HEK293 (cell line): ENCODE measurements around the gene ZSWIM6.

Source experiments
- CTCF ChIA-PET: fragments of 350-600 bp; formaldehyde crosslinking; extraction: SDS; loops from one replicate; lab custom pipeline; 2021; ENCODE audit warnings: antibody characterized with exemption; lab: Yijun Ruan, JAX
- POLR2A ChIA-PET: fragments of 300-600 bp; formaldehyde crosslinking; extraction: SDS; loops from one replicate; lab custom pipeline; 2020; ENCODE audit warnings: antibody characterized with exemption, inconsistent platforms; lab: Yijun Ruan, JAX
- H3K27ac ChIP-seq: fragments of 200-500 bp; sonication (Bioruptor generic); 2 replicates; pipeline ENCODE4 v1.5.1; 2014; ENCODE audit warnings: low read depth, low read length, control low read depth, inconsistent platforms; ENCODE audit errors: extremely low read depth
- H3K36me3 ChIP-seq, 2 experiments: fragments of 200-500 bp in 1 of 2; sonication (Bioruptor generic) in 1 of 2; 1 replicate in 1 of 2; 2 replicates in 1 of 2; pipeline ENCODE4 v1.5.1; 2014 to 2017; ENCODE audit warnings: inconsistent platforms in 2 of 2, low read length in 2 of 2; ENCODE audit not compliant: control insufficient read depth in 2 of 2, insufficient read depth in 1 of 2
- H3K4me1 ChIP-seq: fragments of 200-500 bp; sonication (Bioruptor generic); 2 replicates; pipeline ENCODE4 v1.5.1; 2014; ENCODE audit warnings: mild to moderate bottlenecking, low read length, inconsistent platforms; ENCODE audit not compliant: control insufficient read depth, insufficient read depth
- H3K4me3 ChIP-seq: 2 replicates; pipeline ENCODE4 v1.5.1; 2011; ENCODE audit warnings: low read depth, mild to moderate bottlenecking, control low read depth, low read length, moderate library complexity
- H3K9me3 ChIP-seq: fragments of 200-500 bp; sonication (Bioruptor generic); 2 replicates; pipeline ENCODE4 v1.5.1; 2014; ENCODE audit warnings: low read depth, low read length, inconsistent platforms; ENCODE audit not compliant: control insufficient read depth, insufficient read depth
- GLIS1 ChIP-seq: fragments of 450-650 bp; formaldehyde crosslinking; IDR thresholded peaks from 2 replicates; pipeline ENCODE4 v1.5.1; 2016; ENCODE audit warnings: missing biosample characterization, missing genetic modification characterization
- SALL2 ChIP-seq: fragments of 450-650 bp; formaldehyde crosslinking; IDR thresholded peaks from 2 replicates; pipeline ENCODE4 v1.5.0; 2017; ENCODE audit warnings: missing biosample characterization, mild to moderate bottlenecking, missing genetic modification characterization, borderline replicate concordance
- ZBTB8A ChIP-seq: fragments of 450-650 bp; formaldehyde crosslinking; IDR thresholded peaks from 2 replicates; pipeline ENCODE4 v1.5.1; 2016; ENCODE audit warnings: missing biosample characterization, missing genetic modification characterization
- ZFP69B ChIP-seq: fragments of 450-650 bp; formaldehyde crosslinking; IDR thresholded peaks from 2 replicates; pipeline ENCODE4 v1.5.1; 2016; ENCODE audit warnings: missing biosample characterization, missing genetic modification characterization
- ZNF121 ChIP-seq: fragments of 450-650 bp; formaldehyde crosslinking; IDR thresholded peaks from 2 replicates; pipeline ENCODE4 v1.5.1; 2016; ENCODE audit warnings: missing biosample characterization, missing genetic modification characterization
- ZNF169 ChIP-seq: fragments of 450-650 bp; formaldehyde crosslinking; IDR thresholded peaks from 2 replicates; pipeline ENCODE4 v1.5.1; 2016; ENCODE audit warnings: missing biosample characterization, missing genetic modification characterization
- ZNF24 ChIP-seq: fragments of 450-650 bp; formaldehyde crosslinking; IDR thresholded peaks from 2 replicates; pipeline ENCODE4 v1.5.1; 2016; ENCODE audit warnings: missing biosample characterization, missing genetic modification characterization
- ZNF426 ChIP-seq: fragments of 450-650 bp; formaldehyde crosslinking; IDR thresholded peaks from 2 replicates; pipeline ENCODE4 v1.5.1; 2017; ENCODE audit warnings: missing biosample characterization, missing genetic modification characterization, mild to moderate bottlenecking, inconsistent platforms, moderate library complexity
- ZNF530 ChIP-seq: fragments of 450-650 bp; formaldehyde crosslinking; IDR thresholded peaks from 2 replicates; pipeline ENCODE4 v1.5.1; 2016; ENCODE audit warnings: low read depth, missing biosample characterization, missing genetic modification characterization
- ZNF558 ChIP-seq: fragments of 450-650 bp; formaldehyde crosslinking; IDR thresholded peaks from 2 replicates; pipeline ENCODE4 v1.5.1; 2016; ENCODE audit warnings: missing biosample characterization, missing genetic modification characterization
- ZNF571 ChIP-seq: fragments of 450-650 bp; formaldehyde crosslinking; IDR thresholded peaks from 2 replicates; pipeline ENCODE4 v1.5.0; 2017; ENCODE audit warnings: missing biosample characterization, missing genetic modification characterization
- ZNF580 ChIP-seq: fragments of 450-650 bp; formaldehyde crosslinking; IDR thresholded peaks from 2 replicates; pipeline ENCODE4 v1.5.1; 2016; ENCODE audit warnings: missing biosample characterization, missing genetic modification characterization
- ZNF624 ChIP-seq: fragments of 450-650 bp; formaldehyde crosslinking; IDR thresholded peaks from 2 replicates; pipeline ENCODE4 v1.5.1; 2017; ENCODE audit warnings: missing biosample characterization, missing genetic modification characterization
- ZNF701 ChIP-seq: fragments of 450-650 bp; formaldehyde crosslinking; IDR thresholded peaks from 2 replicates; pipeline ENCODE4 v1.5.1; 2016; ENCODE audit warnings: missing biosample characterization, missing genetic modification characterization
- ZNF707 ChIP-seq: fragments of 450-650 bp; formaldehyde crosslinking; IDR thresholded peaks from 2 replicates; pipeline ENCODE4 v1.5.1; 2016; ENCODE audit warnings: missing biosample characterization, missing genetic modification characterization
- ZNF792 ChIP-seq: fragments of 450-650 bp; formaldehyde crosslinking; IDR thresholded peaks from 2 replicates; pipeline ENCODE4 v1.5.1; 2016; ENCODE audit warnings: missing biosample characterization, missing genetic modification characterization
- ZNF830 ChIP-seq: fragments of 450-650 bp; IDR thresholded peaks from 2 replicates; pipeline ENCODE4 v1.5.0; 2018; ENCODE audit warnings: missing biosample characterization, missing genetic modification characterization, low read depth, mild to moderate bottlenecking, moderate library complexity
- ZSCAN16 ChIP-seq: fragments of 450-650 bp; formaldehyde crosslinking; IDR thresholded peaks from 2 replicates; pipeline ENCODE4 v1.5.1; 2016; ENCODE audit warnings: missing biosample characterization, missing genetic modification characterization
- TF ChIP-seq, protein P1 (sequence below): fragments of 450-650 bp; formaldehyde crosslinking; IDR thresholded peaks from 2 replicates; pipeline ENCODE4 v1.5.1; 2017; ENCODE audit warnings: missing biosample characterization, missing genetic modification characterization
- TF ChIP-seq, protein P2 (sequence below): fragments of 450-650 bp; formaldehyde crosslinking; IDR thresholded peaks from 2 replicates; pipeline ENCODE4 v1.5.1; 2017; ENCODE audit warnings: missing biosample characterization, missing genetic modification characterization
- TF ChIP-seq, protein P3 (sequence below): sonication (generic); formaldehyde crosslinking; IDR thresholded peaks from 2 replicates; pipeline ENCODE4 v1.8.1; 2022; ENCODE audit warnings: mild to moderate bottlenecking, moderate library complexity, missing genetic modification reagents
- TF ChIP-seq, protein P4 (sequence below): fragments of 450-650 bp; IDR thresholded peaks from 2 replicates; pipeline ENCODE4 v1.5.1; 2018; ENCODE audit warnings: missing biosample characterization, missing genetic modification characterization

ZSWIM6 gene

DNA sequence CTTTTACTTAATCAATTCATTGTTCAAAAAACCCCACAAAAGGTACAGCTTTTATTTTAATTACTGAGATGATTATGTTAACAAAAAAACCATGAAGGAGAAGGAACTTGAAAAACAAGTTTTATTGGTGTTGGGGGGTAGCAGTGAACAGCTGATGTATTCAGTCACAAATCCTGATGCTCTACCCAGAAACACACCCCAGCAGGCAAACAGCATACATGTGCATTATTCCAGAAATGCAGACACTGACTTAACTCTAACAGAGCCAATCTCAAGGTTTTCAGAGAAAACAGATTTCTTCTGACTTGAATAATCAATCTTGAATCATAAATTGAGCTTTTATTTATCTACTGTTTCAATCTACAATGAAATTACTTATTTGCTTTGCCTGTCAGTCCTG is 175.2 kb downstream of the ZSWIM6 start:
- Histone ChIP-seq H3K36me3 (peaks cover 0 to 3% of the 10 kb centered on the region in 2 experiments; a peak in 2 of 3 replicates), H3K4me1 (no peaks in the 10 kb centered on the region), H3K27ac (no peak overlapping the region), H3K4me3 (no peak overlapping the region), H3K9me3 (no peaks in the 10 kb centered on the region)
- ChIA-PET CTCF (no interaction called here), POLR2A (no interaction called here)
- TF ChIP-seq ZNF121 (no peak), ZNF571 (tag by site-specific recombination) (no peak), ZFP69B (tag by site-specific recombination) (no peak), ZBTB8A (tag by site-specific recombination) (no peak), ZNF707 (tag by site-specific recombination) (no peak), ZNF624 (tag by site-specific recombination) (no peak), ZNF169 (no peak), ZNF830 (tag by site-specific recombination) (no peak), SALL2 (no peak), ZNF426 (no peak), ZNF24 (tag by site-specific recombination) (no peak), ZSCAN16 (tag by site-specific recombination) (no peak), ZNF530 (tag by site-specific recombination) (no peak), ZNF792 (tag by site-specific recombination) (no peak), ZNF580 (tag by site-specific recombination) (no peak), GLIS1 (tag by site-specific recombination) (no peak)
- TF ChIP-seq, protein P1, sequence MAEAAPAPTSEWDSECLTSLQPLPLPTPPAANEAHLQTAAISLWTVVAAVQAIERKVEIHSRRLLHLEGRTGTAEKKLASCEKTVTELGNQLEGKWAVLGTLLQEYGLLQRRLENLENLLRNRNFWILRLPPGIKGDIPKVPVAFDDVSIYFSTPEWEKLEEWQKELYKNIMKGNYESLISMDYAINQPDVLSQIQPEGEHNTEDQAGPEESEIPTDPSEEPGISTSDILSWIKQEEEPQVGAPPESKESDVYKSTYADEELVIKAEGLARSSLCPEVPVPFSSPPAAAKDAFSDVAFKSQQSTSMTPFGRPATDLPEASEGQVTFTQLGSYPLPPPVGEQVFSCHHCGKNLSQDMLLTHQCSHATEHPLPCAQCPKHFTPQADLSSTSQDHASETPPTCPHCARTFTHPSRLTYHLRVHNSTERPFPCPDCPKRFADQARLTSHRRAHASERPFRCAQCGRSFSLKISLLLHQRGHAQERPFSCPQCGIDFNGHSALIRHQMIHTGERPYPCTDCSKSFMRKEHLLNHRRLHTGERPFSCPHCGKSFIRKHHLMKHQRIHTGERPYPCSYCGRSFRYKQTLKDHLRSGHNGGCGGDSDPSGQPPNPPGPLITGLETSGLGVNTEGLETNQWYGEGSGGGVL (tag by site-specific recombination), result no peak
- TF ChIP-seq, protein P2, sequence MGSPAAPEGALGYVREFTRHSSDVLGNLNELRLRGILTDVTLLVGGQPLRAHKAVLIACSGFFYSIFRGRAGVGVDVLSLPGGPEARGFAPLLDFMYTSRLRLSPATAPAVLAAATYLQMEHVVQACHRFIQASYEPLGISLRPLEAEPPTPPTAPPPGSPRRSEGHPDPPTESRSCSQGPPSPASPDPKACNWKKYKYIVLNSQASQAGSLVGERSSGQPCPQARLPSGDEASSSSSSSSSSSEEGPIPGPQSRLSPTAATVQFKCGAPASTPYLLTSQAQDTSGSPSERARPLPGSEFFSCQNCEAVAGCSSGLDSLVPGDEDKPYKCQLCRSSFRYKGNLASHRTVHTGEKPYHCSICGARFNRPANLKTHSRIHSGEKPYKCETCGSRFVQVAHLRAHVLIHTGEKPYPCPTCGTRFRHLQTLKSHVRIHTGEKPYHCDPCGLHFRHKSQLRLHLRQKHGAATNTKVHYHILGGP, result no peak
- TF ChIP-seq, protein P3, sequence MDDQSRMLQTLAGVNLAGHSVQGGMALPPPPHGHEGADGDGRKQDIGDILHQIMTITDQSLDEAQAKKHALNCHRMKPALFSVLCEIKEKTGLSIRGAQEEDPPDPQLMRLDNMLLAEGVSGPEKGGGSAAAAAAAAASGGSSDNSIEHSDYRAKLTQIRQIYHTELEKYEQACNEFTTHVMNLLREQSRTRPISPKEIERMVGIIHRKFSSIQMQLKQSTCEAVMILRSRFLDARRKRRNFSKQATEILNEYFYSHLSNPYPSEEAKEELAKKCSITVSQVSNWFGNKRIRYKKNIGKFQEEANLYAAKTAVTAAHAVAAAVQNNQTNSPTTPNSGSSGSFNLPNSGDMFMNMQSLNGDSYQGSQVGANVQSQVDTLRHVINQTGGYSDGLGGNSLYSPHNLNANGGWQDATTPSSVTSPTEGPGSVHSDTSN (CRISPR knock-in tag), result no peak
- TF ChIP-seq, protein P4, sequence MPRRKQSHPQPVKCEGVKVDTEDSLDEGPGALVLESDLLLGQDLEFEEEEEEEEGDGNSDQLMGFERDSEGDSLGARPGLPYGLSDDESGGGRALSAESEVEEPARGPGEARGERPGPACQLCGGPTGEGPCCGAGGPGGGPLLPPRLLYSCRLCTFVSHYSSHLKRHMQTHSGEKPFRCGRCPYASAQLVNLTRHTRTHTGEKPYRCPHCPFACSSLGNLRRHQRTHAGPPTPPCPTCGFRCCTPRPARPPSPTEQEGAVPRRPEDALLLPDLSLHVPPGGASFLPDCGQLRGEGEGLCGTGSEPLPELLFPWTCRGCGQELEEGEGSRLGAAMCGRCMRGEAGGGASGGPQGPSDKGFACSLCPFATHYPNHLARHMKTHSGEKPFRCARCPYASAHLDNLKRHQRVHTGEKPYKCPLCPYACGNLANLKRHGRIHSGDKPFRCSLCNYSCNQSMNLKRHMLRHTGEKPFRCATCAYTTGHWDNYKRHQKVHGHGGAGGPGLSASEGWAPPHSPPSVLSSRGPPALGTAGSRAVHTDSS (tag by site-specific recombination), result no peak

GRCh38 chr5:61516946-61517345 is 184.9 kb downstream of the ZSWIM6 start:
- no peaks in the 10 kb centered on the region for H3K9me3 ChIP-seq
- no peak overlapping the region for H3K4me3 ChIP-seq
- H3K4me1 ChIP-seq, result no peaks in the 10 kb centered on the region
- ChIA-PET POLR2A (no interaction called here), CTCF (interaction anchor here (1.4 kb wide), 1 partner anchor 12 kb away, joined by 3 read pairs; no protein-coding TSS in a partner anchor)
- H3K27ac ChIP-seq, result no peak overlapping the region
- TF ChIP-seq ZNF701 (tag by site-specific recombination) (no peak), ZNF558 (tag by site-specific recombination) (peak; percentile 95)
- H3K36me3 ChIP-seq, result peaks cover 0 to 2% of the 10 kb centered on the region in 2 experiments; a peak in 1 of 3 replicates
